ENCODE data around the gene RRP12.
A peak's percentile ranks its signal among the peaks of the same experiment; 100 is the strongest.

RRP12 gene

DNA sequence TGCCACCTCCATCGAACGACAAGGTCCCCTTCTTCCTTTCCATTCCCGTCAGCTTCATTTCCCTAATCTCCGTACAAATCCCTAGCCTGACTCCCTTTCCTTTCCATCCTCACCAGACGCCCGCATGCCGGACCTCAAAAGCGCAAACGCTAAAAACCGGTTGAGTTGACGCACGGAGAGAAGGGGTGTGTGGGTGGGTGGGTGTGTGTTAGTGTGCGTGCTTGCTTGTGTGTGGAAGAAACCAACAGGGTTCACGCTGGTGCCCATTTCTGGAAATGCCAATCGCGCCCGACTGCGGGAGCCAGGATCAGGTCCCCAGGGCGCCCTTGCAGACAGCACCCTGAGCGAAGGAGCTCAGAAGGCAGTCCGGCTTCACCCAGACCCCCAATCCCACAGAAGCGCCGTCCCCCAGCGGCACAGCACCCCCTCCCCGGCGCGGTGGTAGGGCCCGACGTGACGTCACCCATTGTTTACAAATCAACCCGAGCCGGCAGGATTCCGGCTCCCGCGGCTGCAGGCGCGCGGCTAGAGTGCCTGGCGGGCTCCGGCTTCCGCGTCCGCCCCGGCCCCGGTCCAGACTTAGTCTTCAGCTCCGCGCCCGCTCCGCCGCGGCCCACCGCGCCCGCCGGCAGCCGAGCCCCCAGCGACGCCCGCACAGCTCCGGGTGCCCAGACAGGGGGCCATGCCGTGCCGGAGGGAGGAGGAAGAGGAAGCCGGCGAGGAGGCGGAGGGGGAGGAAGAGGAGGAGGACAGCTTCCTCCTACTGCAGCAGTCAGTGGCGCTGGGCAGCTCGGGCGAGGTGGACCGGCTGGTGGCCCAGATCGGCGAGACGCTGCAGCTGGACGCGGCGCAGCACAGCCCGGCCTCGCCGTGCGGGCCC lies 82.1 kb downstream of the RRP12 start, which contains the start of gene FRAT1:
FRAT1 (plus strand) TSS at position 500 of the 880 bp plus-strand sequence; CDS start at position 683, 183 bp downstream.
- H3K27me3 ChIP-seq (replicated peaks; ENCODE audit: control insufficient read depth, insufficient read depth, low read length, poor library complexity, severe bottlenecking), result no peaks in the 10 kb centered on the region
- peak within 1 kb of the TSS; percentile 100 for H3K27ac ChIP-seq (ENCODE audit: insufficient read depth, low read length, poor library complexity, severe bottlenecking)
- peaks cover 12% of the 10 kb centered on the region for H3K4me1 ChIP-seq (ENCODE audit: control insufficient read depth, insufficient read depth, low read length, poor library complexity, severe bottlenecking)
- H3K4me3 ChIP-seq (ENCODE audit: insufficient read depth, low read depth, low read length, poor library complexity, severe bottlenecking), result peak within 1 kb of the TSS; percentile 92
- H3K36me3 ChIP-seq (ENCODE audit: control insufficient read depth, insufficient read depth, low read length), result no peaks in the 10 kb centered on the region
- no peaks in the 10 kb centered on the region for H3K9me3 ChIP-seq (ENCODE audit: control insufficient read depth, low read length)
- DNase-seq, result peak; percentile 80 to 87 (median 83)

DNA sequence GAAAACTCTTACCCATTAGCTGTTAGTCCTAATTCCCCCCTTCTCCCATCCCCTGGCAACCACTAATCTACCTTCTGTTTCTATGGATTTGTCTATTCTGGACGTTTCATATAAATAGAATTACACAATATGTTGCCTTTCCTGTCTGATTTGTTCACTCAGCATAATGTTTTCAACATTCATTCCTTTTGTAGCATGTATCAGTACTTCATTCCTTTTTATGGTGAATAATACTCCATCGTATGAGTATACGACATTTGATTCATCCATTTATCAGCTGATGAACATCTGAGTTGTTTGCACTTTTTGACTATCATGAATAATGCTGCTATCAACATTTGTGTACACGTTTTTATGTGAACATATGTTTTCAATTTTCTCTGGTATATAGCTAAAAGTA lies 86.5 kb downstream of the RRP12 start:
- Histone ChIP-seq H3K4me1 (ENCODE audit: control insufficient read depth, insufficient read depth, low read length, poor library complexity, severe bottlenecking) (no peaks in the 10 kb centered on the region), H3K27me3 (replicated peaks; ENCODE audit: control insufficient read depth, insufficient read depth, low read length, poor library complexity, severe bottlenecking) (no peaks in the 10 kb centered on the region), H3K36me3 (ENCODE audit: control insufficient read depth, insufficient read depth, low read length) (no peaks in the 10 kb centered on the region), H3K9me3 (ENCODE audit: control insufficient read depth, low read length) (no peaks in the 10 kb centered on the region), H3K4me3 (ENCODE audit: insufficient read depth, low read depth, low read length, poor library complexity, severe bottlenecking) (no peak overlapping the region), H3K27ac (ENCODE audit: insufficient read depth, low read length, poor library complexity, severe bottlenecking) (no peak overlapping the region)
- no peak for DNase-seq

DNA sequence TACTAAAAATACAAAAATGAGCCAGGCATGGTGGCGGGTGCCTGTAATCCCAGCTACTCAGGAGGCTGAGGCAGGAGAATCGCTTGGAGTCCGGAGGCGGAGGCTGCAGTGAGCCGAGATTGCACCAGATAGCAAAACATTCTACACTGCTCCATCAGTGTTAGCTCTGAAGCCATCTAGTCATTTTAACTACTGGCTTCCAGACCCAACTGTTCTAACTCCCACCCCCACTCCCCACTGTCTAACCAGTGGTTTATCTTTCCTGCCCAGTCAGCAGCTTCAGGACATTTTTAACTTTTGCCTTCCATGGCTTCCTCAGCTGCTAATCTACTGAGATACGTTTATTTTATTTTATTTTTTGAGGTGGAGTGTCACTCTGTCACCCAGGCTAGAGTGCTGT lies 88.2 kb downstream of the RRP12 start:
- no peaks in the 10 kb centered on the region for H3K27me3 ChIP-seq (replicated peaks; ENCODE audit: control insufficient read depth, insufficient read depth, low read length, poor library complexity, severe bottlenecking)
- no peak overlapping the region for H3K27ac ChIP-seq (ENCODE audit: insufficient read depth, low read length, poor library complexity, severe bottlenecking)
- H3K9me3 ChIP-seq (ENCODE audit: control insufficient read depth, low read length), result no peaks in the 10 kb centered on the region
- no peaks in the 10 kb centered on the region for H3K4me1 ChIP-seq (ENCODE audit: control insufficient read depth, insufficient read depth, low read length, poor library complexity, severe bottlenecking)
- no peak overlapping the region for H3K4me3 ChIP-seq (ENCODE audit: insufficient read depth, low read depth, low read length, poor library complexity, severe bottlenecking)
- DNase-seq, result no peak
- H3K36me3 ChIP-seq (ENCODE audit: control insufficient read depth, insufficient read depth, low read length), result no peaks in the 10 kb centered on the region

DNA sequence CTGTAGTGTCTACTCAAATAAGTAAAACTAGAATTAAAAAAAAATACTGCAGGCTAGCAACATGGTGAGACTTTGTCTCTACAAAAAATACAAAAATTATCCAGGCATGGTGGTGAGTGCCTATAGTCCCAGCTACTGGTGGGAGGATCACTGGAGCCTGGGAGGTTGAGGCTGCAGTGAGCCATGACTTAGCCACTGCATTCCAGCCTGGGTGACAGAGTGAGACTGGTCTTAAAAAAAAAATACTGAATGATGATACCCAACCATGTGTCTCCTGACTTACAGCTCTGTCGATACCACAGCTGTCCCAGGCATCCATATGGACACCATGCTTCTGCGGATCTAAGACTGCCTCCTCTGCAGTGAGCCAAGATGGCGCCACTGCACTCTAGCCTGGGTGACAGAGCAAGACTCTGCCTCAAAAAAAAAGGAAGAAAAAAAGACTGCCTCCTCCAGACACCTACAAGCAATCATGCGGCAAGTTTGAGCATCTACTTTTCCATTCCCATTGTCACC lies 90.0 kb downstream of the RRP12 start:
- Histone ChIP-seq H3K4me1 (ENCODE audit: control insufficient read depth, insufficient read depth, low read length, poor library complexity, severe bottlenecking) (no peaks in the 10 kb centered on the region), H3K9me3 (ENCODE audit: control insufficient read depth, low read length) (no peaks in the 10 kb centered on the region), H3K27me3 (replicated peaks; ENCODE audit: control insufficient read depth, insufficient read depth, low read length, poor library complexity, severe bottlenecking) (no peaks in the 10 kb centered on the region), H3K27ac (ENCODE audit: insufficient read depth, low read length, poor library complexity, severe bottlenecking) (no peak overlapping the region), H3K4me3 (ENCODE audit: insufficient read depth, low read depth, low read length, poor library complexity, severe bottlenecking) (no peak overlapping the region), H3K36me3 (ENCODE audit: control insufficient read depth, insufficient read depth, low read length) (no peaks in the 10 kb centered on the region)
- DNase-seq, result no peak

- Histone ChIP-seq H3K9me3 (ENCODE audit: control insufficient read depth, low read length) (no peaks in the 10 kb centered on the region), H3K36me3 (ENCODE audit: control insufficient read depth, insufficient read depth, low read length) (no peaks in the 10 kb centered on the region), H3K27ac (ENCODE audit: insufficient read depth, low read length, poor library complexity, severe bottlenecking) (no peak overlapping the region), H3K4me3 (ENCODE audit: insufficient read depth, low read depth, low read length, poor library complexity, severe bottlenecking) (no peak overlapping the region), H3K27me3 (replicated peaks; ENCODE audit: control insufficient read depth, insufficient read depth, low read length, poor library complexity, severe bottlenecking) (no peaks in the 10 kb centered on the region), H3K4me1 (ENCODE audit: control insufficient read depth, insufficient read depth, low read length, poor library complexity, severe bottlenecking) (no peaks in the 10 kb centered on the region)
- no peak for DNase-seq
Measured at GRCh38 chr10:97307866-97308780, 93.0 kb downstream of the RRP12 start.

GRCh38 chr10:97307441-97307840 lies 93.7 kb downstream of the RRP12 start:
- H3K9me3 ChIP-seq (ENCODE audit: control insufficient read depth, low read length), result no peaks in the 10 kb centered on the region
- H3K36me3 ChIP-seq (ENCODE audit: control insufficient read depth, insufficient read depth, low read length), result no peaks in the 10 kb centered on the region
- H3K27me3 ChIP-seq (replicated peaks; ENCODE audit: control insufficient read depth, insufficient read depth, low read length, poor library complexity, severe bottlenecking), result no peaks in the 10 kb centered on the region
- H3K27ac ChIP-seq (ENCODE audit: insufficient read depth, low read length, poor library complexity, severe bottlenecking), result no peak overlapping the region
- H3K4me1 ChIP-seq (ENCODE audit: control insufficient read depth, insufficient read depth, low read length, poor library complexity, severe bottlenecking), result no peaks in the 10 kb centered on the region
- no peak for DNase-seq
- H3K4me3 ChIP-seq (ENCODE audit: insufficient read depth, low read depth, low read length, poor library complexity, severe bottlenecking), result no peak overlapping the region
